Fibroblast of gingiva (primary cell): ENCODE measurements around the gene GPBP1.
A peak's percentile ranks its signal among the peaks of the same experiment; 100 is the strongest.
"Not testable (repeated sequence)": the region's sequence is repeated elsewhere in the genome, so short reads cannot be mapped to it uniquely, and the experiment has no call there.

Source experiments
- DNase-seq: peaks from one replicate; pipeline ENCODE4 v3.0.0-alpha.2; 2011; ENCODE audit warnings: low read depth

GPBP1 gene

GRCh38 chr5:57177479-57178156, 3.8 kb downstream of the GPBP1 start:
- DNase-seq, result no peak

GRCh38 chr5:57178238-57178637, 4.4 kb downstream of the GPBP1 start:
- DNase-seq, result not testable (repeated sequence)

- DNase-seq, result peak; percentile 15
Measured at GRCh38 chr5:57179262-57180200, 5.7 kb downstream of the GPBP1 start.

- DNase-seq, result no peak
Measured at GRCh38 chr5:57181154-57181553, 7.3 kb downstream of the GPBP1 start.

- DNase-seq, result no peak
Measured at GRCh38 chr5:57184322-57184721, 10.5 kb downstream of the GPBP1 start.

GRCh38 chr5:57185313-57185712, 11.5 kb downstream of the GPBP1 start:
- no peak for DNase-seq

GRCh38 chr5:57186194-57186593, 12.3 kb downstream of the GPBP1 start:
- no peak for DNase-seq

- DNase-seq, result not testable (repeated sequence)
Measured at GRCh38 chr5:57187977-57188376, 14.1 kb downstream of the GPBP1 start.

GRCh38 chr5:57189515-57189914, 15.7 kb downstream of the GPBP1 start:
- DNase-seq, result no peak

- DNase-seq, result no peak
Measured at GRCh38 chr5:57190593-57190992, 16.7 kb downstream of the GPBP1 start.

- DNase-seq, result no peak
Measured at GRCh38 chr5:57191163-57191562, 17.3 kb downstream of the GPBP1 start.

- DNase-seq, result no peak
Measured at GRCh38 chr5:57191986-57192385, 18.1 kb downstream of the GPBP1 start.

- DNase-seq, result not testable (repeated sequence)
Measured at GRCh38 chr5:57192832-57193231, 19.0 kb downstream of the GPBP1 start.

- DNase-seq, result no peak
Measured at GRCh38 chr5:57193757-57194413, 20.0 kb downstream of the GPBP1 start.

- DNase-seq, result no peak
Measured at GRCh38 chr5:57194653-57195052, 20.8 kb downstream of the GPBP1 start.

- no peak for DNase-seq
Measured at GRCh38 chr5:57195060-57195459, 21.2 kb downstream of the GPBP1 start.

GRCh38 chr5:57199866-57200265, 26.0 kb downstream of the GPBP1 start:
- no peak for DNase-seq

- DNase-seq, result no peak
Measured at GRCh38 chr5:57202811-57203210, 29.0 kb downstream of the GPBP1 start.

- no peak for DNase-seq
Measured at GRCh38 chr5:57207007-57207653, 33.3 kb downstream of the GPBP1 start.

- DNase-seq, result no peak
Measured at GRCh38 chr5:57207681-57208080, 33.8 kb downstream of the GPBP1 start.

- peak; percentile 20 for DNase-seq
Measured at GRCh38 chr5:57209316-57210040, 35.6 kb downstream of the GPBP1 start.

- DNase-seq, result no peak
Measured at GRCh38 chr5:57210633-57211032, 36.8 kb downstream of the GPBP1 start.
